ENCODE results near the gene ZNF555.
A peak's percentile ranks its signal among the peaks of the same experiment; 100 is the strongest.
"Not testable (repeated sequence)": the region's sequence is repeated elsewhere in the genome, so short reads cannot be mapped to it uniquely, and the experiment has no call there.

ZNF555 gene

DNA sequence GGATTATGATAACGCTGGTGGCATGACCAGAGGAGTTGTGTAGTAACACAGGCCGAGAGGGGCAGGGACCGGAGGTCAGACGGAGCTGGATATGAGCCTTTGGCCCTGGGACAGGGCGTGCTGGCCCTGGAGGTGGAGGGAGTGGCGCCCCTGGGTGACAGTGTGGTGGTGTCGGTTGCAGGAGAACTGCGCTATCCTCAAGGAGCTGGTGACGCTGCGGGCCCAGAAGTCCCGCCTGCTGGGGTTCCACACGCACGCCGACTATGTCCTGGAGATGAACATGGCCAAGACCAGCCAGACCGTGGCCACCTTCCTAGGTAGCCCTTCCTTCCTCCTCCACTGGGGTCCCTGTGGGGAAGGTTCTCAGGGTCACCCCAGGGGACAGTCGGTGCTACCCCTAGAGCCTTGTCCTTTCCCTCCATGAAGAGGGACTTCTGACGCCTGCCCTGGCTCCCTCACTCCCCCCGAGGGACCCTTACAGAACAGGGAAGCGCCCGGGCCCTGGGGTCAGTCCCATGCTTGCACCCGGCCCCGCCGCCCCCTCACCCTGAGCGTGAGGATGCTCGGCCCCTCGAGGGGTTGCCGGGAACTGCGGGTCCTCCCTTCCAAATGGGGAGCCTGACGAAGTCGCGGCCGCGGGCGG, 34.4 kb upstream of the ZNF555 start:
- no peak overlapping the region for H3K4me3 ChIP-seq (ENCODE audit: low read depth, low read length)

- H3K4me3 ChIP-seq (ENCODE audit: low read depth, low read length) = no peak overlapping the region
These were observed 33.7 kb upstream of the ZNF555 start for GRCh38 chr19:2807379-2808128.

- no peak overlapping the region for H3K4me3 ChIP-seq (ENCODE audit: low read depth, low read length)
These were observed 32.9 kb upstream of the ZNF555 start for GRCh38 chr19:2808129-2808941.

DNA sequence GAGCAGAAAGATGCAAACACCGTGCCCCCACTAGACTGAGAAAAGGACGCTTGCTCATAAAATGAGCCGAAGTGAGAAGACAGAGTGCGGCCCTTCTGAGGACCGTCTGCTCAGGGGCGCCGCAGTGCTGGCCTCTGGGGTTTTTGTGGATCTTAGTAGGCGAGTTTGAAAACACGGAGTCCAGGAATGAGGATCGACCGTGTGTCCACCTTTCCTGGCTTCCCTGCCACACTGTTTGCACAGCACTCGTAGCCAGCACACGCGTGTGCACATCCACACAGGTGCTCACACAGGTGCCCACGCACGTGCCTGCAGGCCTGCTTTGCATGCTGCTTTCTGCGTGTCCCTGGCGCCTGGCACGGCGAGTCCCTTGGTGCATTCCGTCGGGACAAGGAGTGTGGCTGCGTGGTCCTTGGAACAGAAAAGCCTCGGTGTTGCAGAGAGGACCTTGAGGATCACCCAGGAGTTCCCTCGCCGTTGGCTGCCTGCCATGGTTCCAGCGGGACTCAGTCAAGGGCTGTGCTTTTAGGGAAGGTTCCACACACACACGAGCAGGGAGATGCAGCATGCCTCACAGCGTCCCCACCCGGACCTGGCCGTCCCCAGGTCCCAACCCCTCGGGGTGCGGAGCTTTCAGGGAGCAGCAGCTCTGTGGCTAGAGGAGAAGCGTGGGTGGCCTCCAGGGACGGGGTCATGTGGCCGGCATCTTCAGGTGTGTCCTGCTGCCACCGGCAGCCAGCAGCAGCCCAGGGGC, 31.7 kb upstream of the ZNF555 start:
- H3K4me3 ChIP-seq (ENCODE audit: low read depth, low read length) = no peak overlapping the region

DNA sequence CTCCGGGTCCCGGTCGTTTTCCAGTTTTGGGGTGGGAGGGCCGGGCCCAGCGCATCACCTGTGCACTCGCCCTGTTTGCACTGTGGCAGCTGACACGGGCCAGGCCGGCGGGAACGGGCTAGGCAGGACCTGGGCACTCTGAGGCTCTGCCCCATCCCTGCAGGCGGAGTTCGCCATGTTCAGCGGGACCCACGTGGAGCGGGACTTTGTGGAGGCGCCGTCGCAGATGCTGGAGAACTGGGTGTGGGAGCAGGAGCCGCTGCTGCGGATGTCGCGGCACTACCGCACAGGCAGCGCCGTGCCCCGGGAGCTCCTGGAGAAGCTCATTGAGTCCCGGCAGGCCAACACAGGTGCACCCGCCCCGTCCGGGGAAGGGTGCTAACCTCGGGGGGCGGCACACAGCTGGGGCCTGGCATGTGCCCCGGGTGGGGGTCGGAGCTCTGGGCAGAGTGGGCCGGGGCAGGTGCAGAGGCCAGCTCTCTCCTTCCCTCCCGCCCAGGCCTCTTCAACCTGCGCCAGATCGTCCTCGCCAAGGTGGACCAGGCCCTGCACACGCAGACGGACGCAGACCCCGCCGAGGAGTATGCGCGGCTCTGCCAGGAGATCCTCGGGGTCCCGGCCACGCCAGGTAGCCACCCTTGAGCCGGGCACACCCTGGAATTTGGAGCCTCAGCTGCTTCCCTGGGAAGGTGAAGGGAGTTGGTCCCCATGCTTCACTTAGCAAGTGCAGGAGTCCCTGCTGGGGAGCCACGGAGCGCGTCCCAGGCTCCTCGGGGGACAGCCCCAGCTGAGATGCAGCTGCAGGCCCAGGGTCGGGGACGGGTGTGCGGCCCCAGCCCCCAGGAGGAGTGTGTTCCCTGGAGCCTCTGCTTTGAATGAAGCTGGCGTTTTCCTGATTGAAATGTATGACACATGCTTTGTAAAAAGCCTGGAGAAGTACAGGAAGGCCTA, 30.9 kb upstream of the ZNF555 start:
- no peak overlapping the region for H3K4me3 ChIP-seq (ENCODE audit: low read depth, low read length)

GRCh38 chr19:2811221-2811722, 30.0 kb upstream of the ZNF555 start:
- H3K4me3 ChIP-seq (ENCODE audit: low read depth, low read length) = no peak overlapping the region

- H3K4me3 ChIP-seq (ENCODE audit: low read depth, low read length) = no peak overlapping the region
These were observed 29.4 kb upstream of the ZNF555 start for GRCh38 chr19:2811735-2812413.

DNA sequence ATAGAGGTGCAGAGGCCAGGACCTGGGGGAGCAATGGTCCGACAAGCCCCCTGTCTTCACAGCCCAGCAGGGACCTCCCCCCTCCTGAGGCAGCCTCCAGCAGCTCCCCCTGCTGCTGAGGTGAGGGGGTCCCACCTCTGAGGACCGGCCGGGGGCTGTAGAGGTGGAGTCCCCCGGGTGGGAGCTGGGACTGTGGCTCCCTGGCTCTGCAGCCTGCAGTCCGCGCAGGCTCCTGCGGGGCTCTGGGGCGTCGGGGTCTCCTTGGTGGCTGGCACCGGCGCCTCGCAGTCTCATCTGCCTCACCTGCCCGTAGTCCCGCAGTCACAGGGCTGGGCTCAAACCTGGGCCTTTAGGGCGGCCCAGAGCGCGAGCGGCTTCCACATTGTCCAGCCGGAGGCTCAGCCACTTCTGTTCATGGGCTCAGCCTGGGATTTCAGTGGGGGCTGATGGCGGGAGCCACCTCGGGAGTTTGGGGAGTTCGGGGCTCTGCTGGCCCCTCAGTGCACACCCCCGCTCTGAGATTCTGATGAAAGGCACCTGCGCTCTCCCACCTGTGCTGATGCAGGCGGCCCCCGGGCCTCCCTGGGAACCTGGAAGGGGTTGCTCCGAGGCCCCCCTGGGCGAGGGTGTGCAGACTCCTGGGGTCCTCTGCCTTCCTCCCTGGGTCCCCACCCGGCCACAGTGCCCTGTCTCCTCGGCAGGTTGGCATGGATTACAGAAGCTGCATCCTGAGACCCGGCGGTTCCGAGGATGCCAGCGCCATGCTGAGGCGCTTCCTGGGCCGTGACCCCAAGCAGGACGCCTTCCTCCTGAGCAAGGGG, 28.7 kb upstream of the ZNF555 start:
- H3K4me3 ChIP-seq (ENCODE audit: low read depth, low read length) = no peak overlapping the region

DNA sequence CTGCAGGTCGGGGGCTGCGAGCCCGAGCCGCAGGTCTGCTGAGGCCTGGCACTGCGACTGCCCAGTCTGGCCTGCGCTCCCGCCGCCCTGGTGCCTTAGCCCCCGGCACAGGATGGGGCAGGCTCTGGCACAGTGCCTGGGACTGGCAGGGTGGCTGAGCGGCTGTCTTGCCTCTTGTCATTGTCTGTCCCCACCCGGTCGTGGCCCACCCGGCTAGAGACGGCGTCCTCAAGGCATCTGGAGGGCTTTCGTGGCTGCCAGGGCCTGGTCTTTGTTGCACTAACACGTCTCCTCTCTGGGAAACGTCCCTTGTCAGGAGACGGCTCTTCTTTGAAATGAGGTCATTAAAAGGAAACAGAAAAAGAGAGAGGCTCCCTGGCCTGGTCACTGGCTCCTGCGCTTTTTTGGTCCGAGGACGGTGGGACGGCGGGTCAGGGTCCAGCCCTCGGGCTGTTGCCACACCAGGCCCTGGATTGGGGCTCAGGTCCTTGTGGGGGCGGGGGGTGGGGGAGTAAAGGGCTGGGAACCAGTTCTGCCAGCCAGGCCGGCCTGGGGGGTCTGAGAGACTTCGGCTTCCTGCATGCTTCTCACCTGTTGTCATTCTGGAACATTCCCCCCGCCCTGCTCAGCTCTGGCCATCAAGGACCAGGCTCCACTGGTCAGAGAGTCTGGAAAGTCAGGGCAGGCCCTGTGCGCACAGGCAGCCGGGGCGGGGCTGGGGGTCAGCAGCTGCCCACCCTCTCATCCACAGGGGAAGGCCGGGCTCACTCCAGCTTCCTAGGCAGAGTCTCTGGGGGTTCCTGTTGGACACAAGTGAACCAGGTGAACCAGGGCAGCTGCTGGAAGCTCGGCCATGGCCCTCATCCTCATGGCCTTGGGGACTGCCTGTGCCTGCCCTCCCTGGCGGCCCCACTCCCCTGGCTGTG, 27.8 kb upstream of the ZNF555 start:
- H3K4me3 ChIP-seq (ENCODE audit: low read depth, low read length) = no peak overlapping the region

- no peak overlapping the region for H3K4me3 ChIP-seq (ENCODE audit: low read depth, low read length)
These were observed 26.8 kb upstream of the ZNF555 start for GRCh38 chr19:2814426-2814825.

DNA sequence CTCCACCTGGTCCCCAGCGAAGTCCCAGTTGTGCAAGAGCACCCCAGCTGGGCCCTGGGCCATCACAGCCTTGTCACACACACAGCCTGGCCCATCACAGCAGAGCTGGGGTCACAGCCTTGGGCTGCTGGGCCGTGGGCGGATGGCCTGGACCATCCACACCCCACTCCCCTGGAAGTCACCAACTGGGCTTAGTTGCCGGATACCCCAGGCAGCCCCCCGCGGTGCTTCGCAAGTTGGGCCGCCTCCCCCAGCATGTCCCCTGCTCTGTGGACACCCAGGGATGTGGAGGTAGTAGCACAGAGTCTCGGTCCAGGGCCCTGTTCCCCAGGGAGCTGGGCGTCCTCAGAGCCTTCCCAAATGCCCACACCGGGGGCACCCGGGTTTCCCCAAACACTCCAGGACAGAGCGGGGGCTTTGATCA, 26.1 kb upstream of the ZNF555 start:
- H3K4me3 ChIP-seq (ENCODE audit: low read depth, low read length) = no peak overlapping the region

- no peak overlapping the region for H3K4me3 ChIP-seq (ENCODE audit: low read depth, low read length)
These were observed 25.4 kb upstream of the ZNF555 start for GRCh38 chr19:2815923-2816322.

DNA sequence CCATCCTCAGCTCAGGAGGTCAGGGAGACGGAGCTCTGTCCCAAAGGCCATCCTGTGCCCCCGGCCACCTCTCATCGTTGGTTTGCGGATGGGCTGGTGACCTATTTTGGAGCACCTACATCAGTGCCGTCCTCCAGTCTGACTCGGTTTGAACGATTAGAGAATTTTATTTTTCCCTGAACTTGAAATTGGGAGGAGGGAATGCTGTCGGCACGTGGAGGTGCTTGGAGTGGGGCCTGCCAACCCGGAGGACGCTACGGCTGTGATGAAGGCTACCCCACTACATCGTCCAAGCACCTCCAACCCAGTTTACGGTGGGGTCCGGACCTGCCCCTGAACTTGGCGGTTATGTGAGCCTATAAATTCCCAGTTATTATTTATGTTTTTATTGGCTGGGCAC, 24.6 kb upstream of the ZNF555 start:
- no peak overlapping the region for H3K4me3 ChIP-seq (ENCODE audit: low read depth, low read length)

- H3K4me3 ChIP-seq (ENCODE audit: low read depth, low read length) = not testable (repeated sequence)
These were observed 23.9 kb upstream of the ZNF555 start for GRCh38 chr19:2817237-2817829.

DNA sequence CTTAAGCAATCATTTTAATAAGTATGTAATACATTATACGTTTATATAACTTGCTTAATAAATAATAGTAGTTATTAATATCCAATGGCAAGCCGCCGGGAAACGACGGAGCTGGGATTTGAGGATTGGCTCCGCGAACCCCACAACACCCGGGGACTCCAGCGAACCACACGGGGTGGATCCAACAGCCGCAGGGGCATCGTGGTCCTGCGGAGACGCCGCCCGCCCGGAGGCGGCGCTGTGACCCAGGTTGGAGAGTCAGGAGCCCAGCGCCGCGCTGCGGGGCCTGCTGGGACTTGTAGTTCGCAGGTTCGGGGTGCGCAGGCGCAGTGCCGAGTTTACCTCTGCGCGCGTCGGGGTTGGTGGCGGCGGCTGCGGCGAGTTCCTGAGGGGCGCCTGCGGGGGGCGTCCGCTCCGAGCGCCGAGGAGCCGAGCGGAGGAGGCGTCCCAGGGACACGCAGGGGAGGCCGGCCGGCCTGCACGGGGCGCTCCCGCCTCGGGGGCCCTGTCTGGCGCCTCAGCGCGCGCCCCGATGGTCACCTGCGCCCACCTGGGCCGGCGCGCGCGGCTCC, 21.6 kb upstream of the ZNF555 start, which contains the start of gene ZNF554:
Gene ZNF554 (plus strand): TSS at position 329 of the 572 bp plus-strand sequence. CDS start 204 bp downstream, at position 533.
- peak within 1 kb of the TSS; percentile 72 for H3K4me3 ChIP-seq (ENCODE audit: low read depth, low read length)

DNA sequence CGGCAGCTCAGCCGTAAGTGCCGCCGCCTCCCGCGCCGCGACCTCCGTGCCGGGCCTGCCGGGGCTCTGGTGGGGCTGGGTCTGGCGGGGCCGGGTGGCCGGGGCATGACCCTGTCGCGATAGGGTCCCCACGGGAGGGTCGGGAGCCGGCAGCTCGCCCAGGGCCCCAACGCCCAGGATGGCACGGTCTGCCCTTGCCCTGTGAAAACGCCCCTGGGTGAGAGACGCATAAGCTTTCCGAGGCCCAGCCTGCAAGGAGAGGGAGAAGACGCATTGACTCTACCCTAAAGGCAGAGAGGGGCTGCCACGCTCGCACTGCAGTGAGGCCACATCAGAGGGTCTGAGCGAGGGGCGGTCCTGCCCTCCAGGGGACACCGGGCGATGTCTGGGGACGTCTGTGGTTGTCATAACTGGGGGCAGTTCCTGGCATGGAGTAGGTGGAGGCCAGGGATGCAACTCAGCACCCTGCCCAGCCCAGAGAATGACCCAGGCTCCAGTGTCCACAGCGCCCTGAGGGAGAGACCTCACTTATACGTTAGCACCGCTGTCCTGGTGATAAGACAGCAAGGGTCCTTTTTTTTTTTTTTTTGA, 21.1 kb upstream of the ZNF555 start:
- H3K4me3 ChIP-seq (ENCODE audit: low read depth, low read length) = peak overlapping the region; percentile 72

Measured in iPS-11a (cell line).